COLO668 (cell line): ENCODE measurements around the gene PGAP3.
A peak's percentile ranks its signal among the peaks of the same experiment; 100 is the strongest.

Experiments
- DNase-seq: peaks from one replicate; lab custom pipeline; 2025; ENCODE audit not compliant: unreplicated experiment; lab: John Stamatoyannopoulos, UW

PGAP3 gene

GRCh38 chr17:39673335-39674081 is 14.3 kb downstream of the PGAP3 start:
- DNase-seq: no peak

DNA sequence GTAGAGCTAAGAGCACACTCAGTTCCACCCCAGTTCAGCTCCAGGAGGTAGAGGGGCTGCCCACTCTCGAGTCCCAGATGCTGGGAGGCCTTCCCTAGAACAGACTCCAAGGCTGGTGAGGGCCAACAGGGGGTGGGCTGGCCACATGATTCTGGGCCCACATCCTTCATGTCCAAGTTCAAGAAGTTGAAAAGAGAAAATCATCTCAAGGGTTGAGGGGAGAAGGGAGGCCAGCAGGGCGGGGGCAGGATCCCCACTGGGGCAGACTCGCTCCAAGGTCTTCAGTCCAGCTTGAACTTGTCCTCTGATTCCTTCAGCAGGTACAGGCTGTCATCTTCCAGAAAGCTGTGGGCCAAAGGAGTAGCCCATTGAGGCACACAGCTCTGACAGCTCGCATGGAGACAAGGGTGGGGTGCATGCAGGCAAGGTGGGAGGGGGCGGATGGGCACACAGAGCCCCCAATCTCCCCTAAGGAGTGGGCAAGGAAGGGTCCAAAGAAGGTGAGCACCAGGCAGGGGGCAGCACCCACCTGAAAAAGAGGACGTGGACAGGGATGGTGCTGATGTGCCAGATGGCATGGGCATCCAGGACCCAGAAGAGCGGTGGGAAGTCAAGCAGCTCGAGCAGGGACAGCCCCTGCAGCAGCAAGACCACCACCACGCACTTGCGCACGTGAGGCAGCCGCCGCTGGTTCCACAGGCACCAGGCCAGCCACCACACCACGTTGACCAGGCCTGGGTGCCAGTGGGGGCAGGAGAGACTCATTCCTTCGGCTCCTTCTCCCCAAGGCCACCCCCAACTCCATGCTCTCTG is 15.1 kb downstream of the PGAP3 start:
- DNase-seq: no peak

- DNase-seq: peak; percentile 4
These were observed 16.0 kb downstream of the PGAP3 start for GRCh38 chr17:39671651-39672521.

GRCh38 chr17:39670746-39671145 is 17.1 kb downstream of the PGAP3 start:
- no peak for DNase-seq

DNA sequence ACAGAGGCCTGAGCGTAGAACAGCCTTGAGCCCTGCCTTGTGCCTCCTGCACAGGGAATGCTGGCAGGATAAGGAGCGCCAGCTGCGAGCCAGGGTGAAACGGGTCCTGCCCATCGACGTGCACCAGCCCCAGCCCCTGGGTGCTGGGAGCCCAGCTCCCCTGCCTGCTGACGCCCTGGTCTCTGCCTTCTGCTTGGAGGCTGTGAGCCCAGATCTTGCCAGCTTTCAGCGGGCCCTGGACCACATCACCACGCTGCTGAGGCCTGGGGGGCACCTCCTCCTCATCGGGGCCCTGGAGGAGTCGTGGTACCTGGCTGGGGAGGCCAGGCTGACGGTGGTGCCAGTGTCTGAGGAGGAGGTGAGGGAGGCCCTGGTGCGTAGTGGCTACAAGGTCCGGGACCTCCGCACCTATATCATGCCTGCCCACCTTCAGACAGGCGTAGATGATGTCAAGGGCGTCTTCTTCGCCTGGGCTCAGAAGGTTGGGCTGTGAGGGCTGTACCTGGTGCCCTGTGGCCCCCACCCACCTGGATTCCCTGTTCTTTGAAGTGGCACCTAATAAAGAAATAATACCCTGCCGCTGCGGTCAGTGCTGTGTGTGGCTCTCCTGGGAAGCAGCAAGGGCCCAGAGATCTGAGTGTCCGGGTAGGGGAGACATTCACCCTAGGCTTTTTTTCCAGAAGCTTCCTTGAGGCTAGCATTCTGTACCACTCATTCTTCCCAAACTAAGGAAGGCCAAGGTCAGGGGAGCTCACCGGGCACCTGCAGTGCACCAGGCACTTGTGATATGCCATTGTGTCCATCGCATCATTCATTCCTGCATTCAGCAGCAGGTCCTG is 17.7 kb downstream of the PGAP3 start:
- DNase-seq: no peak

GRCh38 chr17:39667945-39668924 is 19.6 kb downstream of the PGAP3 start, which contains the start of gene PNMT:
Gene PNMT, plus strand, starts transcription at chr17:39668453. Its CDS starts 23 bp downstream, at chr17:39668476.
- DNase-seq: peak; percentile 77

- DNase-seq: no peak
These were observed 20.5 kb downstream of the PGAP3 start for GRCh38 chr17:39667262-39667944.

DNA sequence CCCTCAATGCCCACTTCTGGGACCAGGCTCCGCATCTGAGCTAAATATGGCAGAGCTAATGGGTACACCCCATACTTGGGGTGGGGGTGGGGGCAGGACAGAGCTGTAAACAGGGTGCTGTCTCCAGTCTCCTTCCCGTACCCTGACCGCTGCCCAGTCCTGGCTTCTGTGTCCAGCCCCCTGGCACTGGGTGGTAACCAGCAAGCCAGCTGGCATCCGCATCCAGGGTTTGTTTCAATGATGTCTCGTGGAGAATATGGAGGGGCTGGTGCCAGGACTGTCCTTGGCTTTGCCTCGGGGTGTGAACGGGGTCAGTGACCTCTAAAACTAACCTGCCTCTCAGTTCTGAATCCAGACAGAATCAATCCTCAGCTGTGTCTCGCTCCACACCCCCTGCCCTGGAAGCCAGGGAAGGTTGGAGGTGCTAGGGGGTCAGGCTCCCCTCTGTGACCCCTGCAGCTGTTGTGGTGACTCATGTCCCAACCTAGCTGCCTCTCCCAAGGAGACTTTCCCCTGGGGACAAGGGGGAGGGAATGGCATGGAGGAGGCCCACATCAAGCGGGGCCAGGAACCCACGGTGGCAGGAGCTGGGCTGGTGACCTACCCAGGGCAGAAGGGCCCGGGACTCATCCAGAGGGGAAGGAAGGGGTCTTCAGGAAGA is 21.1 kb downstream of the PGAP3 start:
- DNase-seq: no peak

DNA sequence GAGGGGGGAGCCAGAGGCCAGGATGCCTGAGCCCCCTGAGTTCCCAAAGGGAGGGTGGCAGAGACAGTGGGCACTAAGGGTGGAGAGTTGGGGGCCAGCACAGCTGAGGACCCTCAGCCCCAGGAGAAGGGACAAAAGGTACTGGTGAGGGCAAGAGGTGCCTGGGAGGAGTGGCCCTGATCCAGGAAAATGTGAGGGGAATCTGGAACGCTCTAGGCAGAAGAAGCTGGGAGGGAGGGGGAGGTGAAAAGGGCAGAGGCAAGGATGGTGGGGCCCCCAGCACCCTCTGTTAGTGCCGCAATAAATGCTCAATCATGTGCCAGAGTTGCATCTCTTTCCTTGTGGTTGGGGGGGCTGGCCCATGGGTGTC is 21.6 kb downstream of the PGAP3 start:
- no peak for DNase-seq

GRCh38 chr17:39665642-39666224 is 22.1 kb downstream of the PGAP3 start:
- peak; percentile 47 for DNase-seq

DNA sequence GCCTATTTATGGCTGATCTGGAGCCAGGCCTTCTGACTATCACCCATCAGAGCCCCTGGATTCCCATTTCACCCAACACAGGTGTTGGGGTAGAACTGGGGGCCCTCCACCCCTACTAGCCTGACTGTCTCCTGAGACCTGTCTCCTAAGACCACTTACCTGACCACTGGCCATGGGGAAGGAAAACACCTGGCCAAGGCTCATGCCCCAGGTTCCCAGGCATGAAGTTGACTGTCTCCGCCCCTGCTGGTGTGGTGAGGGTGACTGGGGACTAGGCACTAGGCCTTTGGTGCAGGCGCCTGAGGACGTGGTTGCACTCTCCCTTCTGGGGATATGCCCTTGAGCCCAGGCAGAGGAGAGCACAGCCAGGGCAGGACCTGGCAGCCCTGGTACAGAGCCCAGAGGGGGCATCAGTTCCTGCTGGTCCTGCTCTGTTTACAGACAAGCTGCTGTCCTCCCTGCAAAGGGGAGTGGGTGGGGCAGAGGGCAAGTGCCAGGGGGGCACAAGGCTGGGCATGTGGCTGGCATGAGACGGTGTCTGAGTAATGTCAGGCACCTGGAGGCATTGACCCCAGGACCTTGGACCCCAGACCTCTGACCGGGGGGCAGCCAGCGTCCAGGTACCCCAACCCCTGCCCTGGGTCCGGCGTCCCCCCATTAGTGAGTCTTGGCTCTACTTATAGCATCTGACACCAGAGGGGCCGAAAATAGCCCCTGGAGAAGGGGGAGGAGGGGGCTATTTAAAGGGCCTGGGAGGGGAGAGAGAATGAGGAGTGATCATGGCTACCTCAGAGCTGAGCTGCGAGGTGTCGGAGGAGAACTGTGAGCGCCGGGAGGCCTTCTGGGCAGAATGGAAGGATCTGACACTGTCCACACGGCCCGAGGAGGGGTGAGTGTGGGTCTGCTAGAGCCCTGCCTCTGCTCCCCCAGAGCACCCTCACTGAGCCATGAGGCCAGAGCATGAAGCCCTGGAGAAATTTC is 23.0 kb downstream of the PGAP3 start, which contains the start of gene TCAP:
TSS of gene TCAP (plus strand) at position 769 of the 981 bp plus-strand sequence. CDS start at position 780, 11 bp downstream.
- no peak for DNase-seq

GRCh38 chr17:39663688-39664580 is 23.9 kb downstream of the PGAP3 start:
- no peak for DNase-seq

GRCh38 chr17:39663340-39663687 is 24.5 kb downstream of the PGAP3 start:
- DNase-seq: no peak

DNA sequence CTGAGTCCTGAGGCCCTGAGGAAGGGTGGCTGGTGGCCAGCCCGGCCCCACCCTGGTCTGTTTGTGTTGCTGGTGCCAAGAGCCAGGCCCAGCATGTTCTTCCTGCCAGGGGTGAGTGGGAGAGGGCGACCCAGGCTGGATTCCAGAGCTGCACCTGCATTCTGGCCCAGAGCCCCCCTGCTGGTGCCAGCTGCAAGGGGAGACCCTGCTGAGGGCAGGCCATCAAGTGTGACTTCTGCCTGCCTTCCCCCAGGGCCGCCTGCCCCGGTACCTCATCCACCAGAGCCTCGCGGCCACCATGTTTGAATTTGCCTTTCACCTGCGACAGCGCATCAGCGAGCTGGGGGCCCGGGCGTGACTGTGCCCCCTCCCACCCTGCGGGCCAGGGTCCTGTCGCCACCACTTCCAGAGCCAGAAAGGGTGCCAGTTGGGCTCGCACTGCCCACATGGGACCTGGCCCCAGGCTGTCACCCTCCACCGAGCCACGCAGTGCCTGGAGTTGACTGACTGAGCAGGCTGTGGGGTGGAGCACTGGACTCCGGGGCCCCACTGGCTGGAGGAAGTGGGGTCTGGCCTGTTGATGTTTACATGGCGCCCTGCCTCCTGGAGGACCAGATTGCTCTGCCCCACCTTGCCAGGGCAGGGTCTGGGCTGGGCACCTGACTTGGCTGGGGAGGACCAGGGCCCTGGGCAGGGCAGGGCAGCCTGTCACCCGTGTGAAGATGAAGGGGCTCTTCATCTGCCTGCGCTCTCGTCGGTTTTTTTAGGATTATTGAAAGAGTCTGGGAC is 25.1 kb downstream of the PGAP3 start:
- no peak for DNase-seq
